OCI-LY7 (cell line): ENCODE results near the gene PSMC3IP. TPM values are rescaled to one million over a fixed set of nuclear protein-coding genes. Genes with fewer than 3 reads are reported as not detected.

Source experiments
- BruUV-seq: library from RNA; stranded (reverse); fragments of 400-500 nt; replicated peaks from 2 replicates; lab custom pipeline; 2021; lab: Mats Ljungman, UMichigan
- CTCF ChIA-PET: fragments of 300-600 bp; sonication (Branson Sonifier 250); formaldehyde crosslinking; loops from one replicate; lab custom pipeline; 2022; ENCODE audit warnings: antibody characterized with exemption; ENCODE audit not compliant: unreplicated experiment; lab: Charles Lee
- POLR2A ChIA-PET: fragments of 300-600 bp; sonication (Branson Sonifier 250); formaldehyde crosslinking; loops from one replicate; lab custom pipeline; 2022; ENCODE audit warnings: antibody characterized with exemption; lab: Charles Lee
- DNase-seq: peaks from one replicate; pipeline ENCODE4 v3.0.0-alpha.2; 2015; ENCODE audit warnings: low spot score
- H2AFZ ChIP-seq: fragments of 200-600 bp; sonication (generic), shearing (Covaris generic); 2 replicates; pipeline ENCODE4 v1.6.1; 2014; ENCODE audit warnings: mild to moderate bottlenecking, antibody characterized with exemption, low read length, moderate library complexity
- H3K27ac ChIP-seq: fragments of 200-600 bp; sonication (generic); 2 replicates; pipeline ENCODE4 v1.5.1; 2014; ENCODE audit warnings: mixed run types, low read depth, mild to moderate bottlenecking, moderate library complexity, low read length, inconsistent platforms; ENCODE audit not compliant: poor library complexity, severe bottlenecking
- H3K36me3 ChIP-seq: fragments of 200-600 bp; sonication (generic); 2 replicates; pipeline ENCODE4 v1.6.1; 2014; ENCODE audit warnings: mild to moderate bottlenecking, antibody characterized with exemption, low read length, moderate library complexity, mixed read lengths; ENCODE audit not compliant: insufficient read depth
- H3K4me1 ChIP-seq: fragments of 200-600 bp; sonication (generic); 2 replicates; pipeline ENCODE4 v1.5.1; 2014; ENCODE audit warnings: mild to moderate bottlenecking, low read length; ENCODE audit not compliant: insufficient read depth, poor library complexity, severe bottlenecking
- H3K4me2 ChIP-seq: fragments of 200-600 bp; sonication (generic); 2 replicates; pipeline ENCODE4 v1.6.1; 2014; ENCODE audit warnings: mild to moderate bottlenecking, low read length
- H3K4me3 ChIP-seq: fragments of 200-600 bp; sonication (generic); 2 replicates; pipeline ENCODE4 v1.5.1; 2014; ENCODE audit warnings: mild to moderate bottlenecking, low read depth, low read length; ENCODE audit not compliant: poor library complexity, severe bottlenecking
- H3K79me2 ChIP-seq: fragments of 200-600 bp; sonication (generic); 2 replicates; pipeline ENCODE4 v1.6.1; 2016; ENCODE audit warnings: low read depth, mild to moderate bottlenecking, low read length, moderate library complexity, mixed read lengths; ENCODE audit not compliant: insufficient read depth
- H3K9me2 ChIP-seq: fragments of 200-600 bp; sonication (generic); 2 replicates; pipeline ENCODE4 v1.6.1; 2016; ENCODE audit warnings: mild to moderate bottlenecking, low read length, mixed read lengths; ENCODE audit not compliant: insufficient read depth
- H3K9me3 ChIP-seq: fragments of 200-600 bp; sonication (generic); 2 replicates; pipeline ENCODE4 v1.6.1; 2014; ENCODE audit warnings: mild to moderate bottlenecking, mixed run types, low read length, mixed read lengths
- H4K20me1 ChIP-seq: fragments of 200-600 bp; sonication (generic); 2 replicates; pipeline ENCODE4 v1.6.1; 2014; ENCODE audit warnings: mild to moderate bottlenecking, antibody characterized with exemption, low read length, moderate library complexity, mixed read lengths; ENCODE audit not compliant: insufficient read depth
- EZH2phosphoT487 ChIP-seq: fragments of 200-600 bp; sonication (generic); IDR thresholded peaks from 2 replicates; pipeline ENCODE4 v1.6.1; 2018; ENCODE audit warnings: low read depth, borderline replicate concordance, mild to moderate bottlenecking, mixed run types, antibody characterized with exemption, low read length, moderate library complexity, mixed read lengths
- intact Hi-C: fragments of 100-400 bp; cut with micrococcal nuclease; formaldehyde crosslinking; loops from one replicate; pipeline ENCODE4 v1.10.0; 2022; ENCODE audit not compliant: unreplicated experiment
- total RNA-seq, 2 experiments: library from RNA; depleted of rRNA in 1 of 2; stranded (reverse); fragments of >200 nt in 1 of 2; shearing (Covaris generic) in 1 of 2; gene quantifications; 2 replicates each; pipeline ENCODE4 v1.2.3, GENCODE V29; 2014 to 2022
- TF ChIP-seq, protein P1 (sequence below): fragments of 200-600 bp; sonication (generic); conservative IDR thresholded peaks from 2 replicates; pipeline ENCODE4 v1.5.1; 2014; ENCODE audit warnings: mild to moderate bottlenecking, antibody characterized with exemption, low read length, moderate library complexity, mixed read lengths

The PSMC3IP gene
- total RNA-seq, 2 experiments from 2014 or later = 27.3 to 36.4 TPM

DNA sequence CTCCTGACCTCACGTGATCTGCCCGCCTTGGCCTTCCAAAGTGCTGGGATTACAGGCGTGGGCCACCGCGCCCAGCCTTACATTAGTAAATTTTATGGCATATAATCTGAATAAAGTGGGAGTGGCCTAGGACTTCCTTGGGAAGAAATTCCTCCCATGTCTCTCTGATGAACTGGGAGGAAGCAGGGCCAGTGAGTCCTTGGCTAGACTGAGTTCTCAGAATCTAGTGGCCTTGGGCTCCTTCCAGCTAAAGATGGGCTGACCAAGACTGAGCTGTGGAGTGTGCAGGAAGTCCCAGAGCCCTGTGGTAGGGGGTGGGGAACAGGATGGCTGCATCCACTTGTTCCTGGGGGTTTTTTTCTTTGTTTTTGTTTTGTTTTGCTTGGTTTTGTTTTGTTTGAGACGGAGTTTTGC is 51.5 kb downstream of the PSMC3IP start:
- POLR2A ChIA-PET = interaction anchor here (0.7 kb wide), 1 partner anchor 118 kb away, joined by 3 read pairs; no protein-coding TSS in a partner anchor
- BruUV-seq = no TSS peak

DNA sequence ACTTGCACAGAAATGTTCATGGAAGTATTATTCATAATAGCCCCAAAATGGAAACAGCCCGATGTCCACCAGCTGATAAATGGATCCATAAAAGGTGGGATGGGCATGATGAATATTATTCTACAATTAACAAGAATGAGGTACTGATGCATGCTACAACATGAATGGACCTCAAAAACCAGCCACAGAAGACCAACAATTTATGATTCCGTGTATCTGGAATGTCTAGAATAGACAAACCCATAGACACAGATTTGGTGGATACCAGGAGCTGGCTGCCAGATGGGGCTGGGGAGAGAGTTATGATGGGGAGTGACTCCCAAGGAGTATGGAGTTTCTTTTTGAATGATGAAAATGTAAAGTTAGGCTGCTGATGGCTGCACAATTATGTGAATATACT is 52.3 kb downstream of the PSMC3IP start:
- POLR2A ChIA-PET = no interaction called here
- TF ChIP-seq, protein P1, sequence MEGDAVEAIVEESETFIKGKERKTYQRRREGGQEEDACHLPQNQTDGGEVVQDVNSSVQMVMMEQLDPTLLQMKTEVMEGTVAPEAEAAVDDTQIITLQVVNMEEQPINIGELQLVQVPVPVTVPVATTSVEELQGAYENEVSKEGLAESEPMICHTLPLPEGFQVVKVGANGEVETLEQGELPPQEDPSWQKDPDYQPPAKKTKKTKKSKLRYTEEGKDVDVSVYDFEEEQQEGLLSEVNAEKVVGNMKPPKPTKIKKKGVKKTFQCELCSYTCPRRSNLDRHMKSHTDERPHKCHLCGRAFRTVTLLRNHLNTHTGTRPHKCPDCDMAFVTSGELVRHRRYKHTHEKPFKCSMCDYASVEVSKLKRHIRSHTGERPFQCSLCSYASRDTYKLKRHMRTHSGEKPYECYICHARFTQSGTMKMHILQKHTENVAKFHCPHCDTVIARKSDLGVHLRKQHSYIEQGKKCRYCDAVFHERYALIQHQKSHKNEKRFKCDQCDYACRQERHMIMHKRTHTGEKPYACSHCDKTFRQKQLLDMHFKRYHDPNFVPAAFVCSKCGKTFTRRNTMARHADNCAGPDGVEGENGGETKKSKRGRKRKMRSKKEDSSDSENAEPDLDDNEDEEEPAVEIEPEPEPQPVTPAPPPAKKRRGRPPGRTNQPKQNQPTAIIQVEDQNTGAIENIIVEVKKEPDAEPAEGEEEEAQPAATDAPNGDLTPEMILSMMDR = no peak
- TF ChIP-seq EZH2phosphoT487 = no peak
- Histone ChIP-seq H3K79me2 (no peaks in the 10 kb centered on the region), H3K9me3 (no peaks in the 10 kb centered on the region), H3K4me3 (no peak overlapping the region), H3K27ac (no peak overlapping the region), H3K4me1 (peaks cover 7% of the 10 kb centered on the region), H3K36me3 (no peaks in the 10 kb centered on the region), H3K4me2 (no peak overlapping the region), H3K9me2 (no peaks in the 10 kb centered on the region), H4K20me1 (no peaks in the 10 kb centered on the region), H2AFZ (no peak overlapping the region)
- DNase-seq = no peak
- CTCF ChIA-PET = no interaction called here
- no TSS peak for BruUV-seq
- intact Hi-C loops = no loop called here

More for the DNA sequence above, 51.5 kb downstream of the PSMC3IP start:
- H3K27ac ChIP-seq = no peak overlapping the region
- H3K9me2 ChIP-seq = no peaks in the 10 kb centered on the region
- intact Hi-C loops = no loop called here
- no peaks in the 10 kb centered on the region for H3K79me2 ChIP-seq
- H3K4me2 ChIP-seq = no peak overlapping the region
- H3K4me1 ChIP-seq = peaks cover 15% of the 10 kb centered on the region
- H3K9me3 ChIP-seq = no peaks in the 10 kb centered on the region
- DNase-seq = no peak
- CTCF ChIA-PET = no interaction called here
- H4K20me1 ChIP-seq = no peaks in the 10 kb centered on the region
- no peak overlapping the region for H2AFZ ChIP-seq
- H3K4me3 ChIP-seq = no peak overlapping the region
- TF ChIP-seq, protein P1 = no peak
- TF ChIP-seq EZH2phosphoT487 = no peak
- H3K36me3 ChIP-seq = no peaks in the 10 kb centered on the region

DNA sequence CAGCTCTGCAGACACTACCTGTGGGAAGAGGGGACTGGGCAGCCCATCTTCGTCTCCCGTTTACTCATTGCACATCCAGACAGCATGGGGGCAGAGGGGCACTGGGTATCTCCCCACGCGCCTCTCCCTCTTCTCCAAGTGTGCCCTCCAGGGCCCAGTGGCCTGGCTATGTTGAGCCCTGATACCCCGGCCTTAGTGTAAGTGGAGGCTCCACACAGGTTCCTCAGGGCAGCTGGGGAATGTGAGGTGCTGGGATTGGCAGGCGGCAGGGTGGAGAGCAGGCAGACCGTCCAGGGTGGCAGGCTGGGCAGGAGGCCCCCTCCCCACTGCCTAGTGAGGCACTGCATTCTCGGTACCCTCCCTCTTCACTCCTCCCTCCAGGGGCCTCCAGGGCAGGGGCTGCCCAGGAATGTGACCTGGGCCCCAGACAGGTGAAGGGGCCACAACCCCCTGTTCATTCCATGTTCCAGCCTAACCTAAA is 54.7 kb downstream of the PSMC3IP start:
- Histone ChIP-seq H3K27ac (no peak overlapping the region), H3K79me2 (no peaks in the 10 kb centered on the region), H3K9me3 (no peaks in the 10 kb centered on the region), H3K4me1 (peaks cover 2% of the 10 kb centered on the region), H2AFZ (no peak overlapping the region), H4K20me1 (no peaks in the 10 kb centered on the region), H3K36me3 (no peaks in the 10 kb centered on the region), H3K4me2 (no peak overlapping the region), H3K9me2 (no peaks in the 10 kb centered on the region), H3K4me3 (no peak overlapping the region)
- intact Hi-C loops = no loop called here
- POLR2A ChIA-PET = no interaction called here
- CTCF ChIA-PET = no interaction called here
- no peak for TF ChIP-seq EZH2phosphoT487
- no TSS peak for BruUV-seq
- no peak for DNase-seq

Other genes starting within 250 kb of the PSMC3IP start
- 11.4 and 14.8 TPM in 2 replicates for gene STAT3, start 189.3 kb downstream of the PSMC3IP start, total RNA-seq (2014; rRNA removed; shearing (Covaris generic))
- 28.7 and 37.2 TPM in 2 replicates for gene STAT3, start 189.3 kb downstream of the PSMC3IP start, total RNA-seq (2022)
- not detected in 2 replicates for gene CAVIN1, start 154.5 kb downstream of the PSMC3IP start, total RNA-seq (2014; rRNA removed; shearing (Covaris generic))
- 0.08 TPM in 1 of 2 replicates, not detected in the other for gene CAVIN1, start 154.5 kb downstream of the PSMC3IP start, total RNA-seq (2022)
- 19.8 and 27.2 TPM in 2 replicates for gene ATP6V0A1, start 118.9 kb downstream of the PSMC3IP start, total RNA-seq (2014; rRNA removed; shearing (Covaris generic))
- gene ATP6V0A1, start 118.9 kb downstream of the PSMC3IP start, total RNA-seq (2022) = 33.4 and 46.9 TPM in 2 replicates
- 25.3 and 37.6 TPM in 2 replicates for gene NAGLU, start 41.5 kb downstream of the PSMC3IP start, total RNA-seq (2014; rRNA removed; shearing (Covaris generic))
- 42.8 and 46.6 TPM in 2 replicates for gene NAGLU, start 41.5 kb downstream of the PSMC3IP start, total RNA-seq (2022)
- gene HSD17B1, start 24.8 kb downstream of the PSMC3IP start, total RNA-seq (2014; rRNA removed; shearing (Covaris generic)) = 1.1 and 2.5 TPM in 2 replicates
- 2.1 and 2.2 TPM in 2 replicates for gene HSD17B1, start 24.8 kb downstream of the PSMC3IP start, total RNA-seq (2022)
- gene COASY, start 15.6 kb downstream of the PSMC3IP start, total RNA-seq (2014; rRNA removed; shearing (Covaris generic)) = 32.6 and 42.9 TPM in 2 replicates
- 123 and 125 TPM in 2 replicates for gene COASY, start 15.6 kb downstream of the PSMC3IP start, total RNA-seq (2022)
- gene MLX, start 10.6 kb downstream of the PSMC3IP start, total RNA-seq (2014; rRNA removed; shearing (Covaris generic)) = 31.6 and 33.6 TPM in 2 replicates
- gene MLX, start 10.6 kb downstream of the PSMC3IP start, total RNA-seq (2022) = 51.2 and 53.5 TPM in 2 replicates
- 33.5 and 34.1 TPM in 2 replicates for gene RETREG3, start 31.6 kb upstream of the PSMC3IP start, total RNA-seq (2014; rRNA removed; shearing (Covaris generic))
- gene RETREG3, start 31.6 kb upstream of the PSMC3IP start, total RNA-seq (2022) = 50.5 and 54.5 TPM in 2 replicates
- gene TUBG1, start 32.0 kb upstream of the PSMC3IP start, total RNA-seq (2014; rRNA removed; shearing (Covaris generic)) = 93.7 and 113 TPM in 2 replicates
- 112 and 114 TPM in 2 replicates for gene TUBG1, start 32.0 kb upstream of the PSMC3IP start, total RNA-seq (2022)
- gene TUBG2, start 81.6 kb upstream of the PSMC3IP start, total RNA-seq (2014; rRNA removed; shearing (Covaris generic)) = 5.5 and 10.4 TPM in 2 replicates
- gene TUBG2, start 81.6 kb upstream of the PSMC3IP start, total RNA-seq (2022) = 22.5 and 23.4 TPM in 2 replicates
- 17.0 and 24.4 TPM in 2 replicates for gene PLEKHH3, start 99.3 kb upstream of the PSMC3IP start, total RNA-seq (2014; rRNA removed; shearing (Covaris generic))
- gene PLEKHH3, start 99.3 kb upstream of the PSMC3IP start, total RNA-seq (2022) = 42.9 and 47.5 TPM in 2 replicates
- gene CCR10, start 104.1 kb upstream of the PSMC3IP start, total RNA-seq (2014; rRNA removed; shearing (Covaris generic)) = 0.82 and 1.0 TPM in 2 replicates
- 2.0 and 3.3 TPM in 2 replicates for gene CCR10, start 104.1 kb upstream of the PSMC3IP start, total RNA-seq (2022)
- gene CNTNAP1, start 104.8 kb upstream of the PSMC3IP start, total RNA-seq (2014; rRNA removed; shearing (Covaris generic)) = 0.95 and 1.0 TPM in 2 replicates
- gene CNTNAP1, start 104.8 kb upstream of the PSMC3IP start, total RNA-seq (2022) = 6.8 TPM in 2 replicates
- 56.6 and 57.1 TPM in 2 replicates for gene EZH1, start 167.3 kb upstream of the PSMC3IP start, total RNA-seq (2014; rRNA removed; shearing (Covaris generic))
- 62.4 and 84.4 TPM in 2 replicates for gene EZH1, start 167.3 kb upstream of the PSMC3IP start, total RNA-seq (2022)
- not detected in 2 replicates for gene RAMP2, start 183.5 kb upstream of the PSMC3IP start, total RNA-seq (2014; rRNA removed; shearing (Covaris generic))
- gene RAMP2, start 183.5 kb upstream of the PSMC3IP start, total RNA-seq (2022) = not detected in 2 replicates
- gene VPS25, start 195.7 kb upstream of the PSMC3IP start, total RNA-seq (2014; rRNA removed; shearing (Covaris generic)) = 70.7 and 78.4 TPM in 2 replicates
- 83.9 and 84.1 TPM in 2 replicates for gene VPS25, start 195.7 kb upstream of the PSMC3IP start, total RNA-seq (2022)
- gene WNK4, start 202.9 kb upstream of the PSMC3IP start, total RNA-seq (2014; rRNA removed; shearing (Covaris generic)) = 1.2 and 2.4 TPM in 2 replicates
- gene WNK4, start 202.9 kb upstream of the PSMC3IP start, total RNA-seq (2022) = 8.3 and 10.9 TPM in 2 replicates
- gene COA3, start 221.0 kb upstream of the PSMC3IP start, total RNA-seq (2014; rRNA removed; shearing (Covaris generic)) = 36.6 and 38.2 TPM in 2 replicates
- 32.1 and 34.9 TPM in 2 replicates for gene COA3, start 221.0 kb upstream of the PSMC3IP start, total RNA-seq (2022)
- gene CNTD1, start 221.1 kb upstream of the PSMC3IP start, total RNA-seq (2014; rRNA removed; shearing (Covaris generic)) = 0.06 TPM in 1 of 2 replicates, not detected in the other
- not detected in 2 replicates for gene CNTD1, start 221.1 kb upstream of the PSMC3IP start, total RNA-seq (2022)
- gene BECN1, start 246.6 kb upstream of the PSMC3IP start, total RNA-seq (2014; rRNA removed; shearing (Covaris generic)) = 75.7 and 103 TPM in 2 replicates
- 73.2 and 78.8 TPM in 2 replicates for gene BECN1, start 246.6 kb upstream of the PSMC3IP start, total RNA-seq (2022)